SK-N-SH (cell line): ENCODE measurements around the gene COIL. TPM values are rescaled to one million over a fixed set of nuclear protein-coding genes. Genes with fewer than 3 reads are reported as not detected.

Source experiments
- CTCF ChIA-PET: fragments of 300-600, 350-600 bp; formaldehyde crosslinking; extraction: SDS; loops from one replicate; lab custom pipeline; 2021; lab: Yijun Ruan, JAX
- POLR2A ChIA-PET: fragments of 350-600 bp; sonication (Branson Sonifier 250); formaldehyde crosslinking; extraction: SDS; loops from one replicate; lab custom pipeline; 2020; ENCODE audit warnings: antibody characterized with exemption, inconsistent platforms; lab: Yijun Ruan, JAX
- DNase-seq: peaks from one replicate; pipeline ENCODE4 v3.0.0; 2012
- H2AFZ ChIP-seq: fragments of 200-600 bp; sonication (generic); 2 replicates; pipeline ENCODE4 v1.8.1; 2016; ENCODE audit warnings: antibody characterized with exemption, mild to moderate bottlenecking, low read depth
- H3F3A ChIP-seq: fragments of 200-600 bp; sonication (generic); replicated peaks from 2 replicates; pipeline ENCODE3; 2016; ENCODE audit warnings: antibody characterized with exemption, mild to moderate bottlenecking; ENCODE audit not compliant: insufficient read depth
- H3K27ac ChIP-seq, 2 experiments: fragments of 200-500 bp in 1 of 2; fragments of 200-600 bp in 1 of 2; sonication (Bioruptor generic) in 1 of 2; sonication (generic), shearing (Covaris generic) in 1 of 2; 2 replicates each; pipeline versions ENCODE4 v1.5.1 to v1.6.1; 2014 to 2016; ENCODE audit warnings: low read depth in 2 of 2, inconsistent platforms in 1 of 2, low read length in 1 of 2, mild to moderate bottlenecking in 1 of 2, mixed read lengths in 1 of 2
- H3K27me3 ChIP-seq: fragments of 200-600 bp; sonication (generic), shearing (Covaris generic); 2 replicates; pipeline ENCODE4 v1.6.1; 2016; ENCODE audit warnings: mixed run types; ENCODE audit not compliant: insufficient read depth
- H3K36me3 ChIP-seq, 2 experiments: fragments of 200-500 bp in 1 of 2; fragments of 200-600 bp in 1 of 2; sonication (Bioruptor generic) in 1 of 2; sonication (generic) in 1 of 2; replicated peaks in 1 of 2; 2 replicates each; pipeline versions ENCODE3 to v1.5.1; 2014 to 2016; ENCODE audit warnings: low read length in 1 of 2, mild to moderate bottlenecking in 1 of 2; ENCODE audit not compliant: insufficient read depth in 2 of 2, control insufficient read depth in 1 of 2
- H3K4me1 ChIP-seq, 2 experiments: fragments of 200-500 bp in 1 of 2; fragments of 200-600 bp in 1 of 2; sonication (Bioruptor generic) in 1 of 2; sonication (generic), shearing (Covaris generic) in 1 of 2; 2 replicates each; pipeline versions ENCODE4 v1.5.1 to v1.6.1; 2014 to 2016; ENCODE audit warnings: low read depth in 1 of 2, low read length in 1 of 2, mixed run types in 1 of 2; ENCODE audit not compliant: insufficient read depth in 2 of 2, control insufficient read depth in 1 of 2
- H3K4me2 ChIP-seq: fragments of 200-600 bp; sonication (generic), shearing (Covaris generic); 2 replicates; pipeline ENCODE4 v1.6.1; 2017; ENCODE audit warnings: mixed run types
- H3K4me3 ChIP-seq, 2 experiments: fragments of 200-500 bp in 1 of 2; fragments of 200-600 bp in 1 of 2; sonication (Bioruptor generic) in 1 of 2; sonication (generic), shearing (Covaris generic) in 1 of 2; 2 replicates each; pipeline versions ENCODE4 v1.5.1 to v1.8.1; 2014 to 2016; ENCODE audit warnings: low read depth in 2 of 2, inconsistent platforms in 1 of 2, low read length in 1 of 2, mild to moderate bottlenecking in 1 of 2, mixed read lengths in 1 of 2, moderate library complexity in 1 of 2
- H3K79me2 ChIP-seq: fragments of 200-600 bp; sonication (generic); 2 replicates; pipeline ENCODE4 v1.8.1; 2017; ENCODE audit warnings: mild to moderate bottlenecking; ENCODE audit not compliant: insufficient read depth
- H3K9ac ChIP-seq: fragments of 200-600 bp; sonication (generic); 2 replicates; pipeline ENCODE4 v1.6.1; 2017; ENCODE audit warnings: mixed run types
- H3K9me2 ChIP-seq: fragments of 200-600 bp; sonication (generic); 2 replicates; pipeline ENCODE4 v1.6.1; 2017; ENCODE audit warnings: mixed run types
- H3K9me3 ChIP-seq: fragments of 200-600 bp; sonication (generic); 2 replicates; pipeline ENCODE4 v1.6.1; 2017; ENCODE audit warnings: mixed run types, mild to moderate bottlenecking, moderate library complexity
- H4K20me1 ChIP-seq: fragments of 200-600 bp; sonication (generic); 2 replicates; pipeline ENCODE4 v1.6.1; 2017; ENCODE audit warnings: mild to moderate bottlenecking, mixed run types; ENCODE audit not compliant: insufficient read depth
- EP300 ChIP-seq, 2 experiments: IDR thresholded peaks; 2 replicates each; pipeline versions ENCODE4 v1.4.0 to v1.6.1; 2012; ENCODE audit warnings: borderline replicate concordance in 1 of 2, low read depth in 1 of 2, low read length in 1 of 2
- FOSL2 ChIP-seq: IDR thresholded peaks from 2 replicates; pipeline ENCODE4 v1.4.0; 2012; ENCODE audit warnings: low read depth, mild to moderate bottlenecking, moderate library complexity, borderline replicate concordance
- GABPA ChIP-seq: IDR thresholded peaks from 2 replicates; pipeline ENCODE4 v1.4.0; 2012; ENCODE audit warnings: low read depth, mild to moderate bottlenecking
- IRF3 ChIP-seq: fragments of 150-350 bp; IDR thresholded peaks from 2 replicates; pipeline ENCODE4 v1.6.1; 2016; ENCODE audit warnings: mild to moderate bottlenecking, low read depth, low read length
- MAX ChIP-seq: IDR thresholded peaks from 2 replicates; pipeline ENCODE4 v1.4.0; 2012; ENCODE audit warnings: low read depth
- MEF2A ChIP-seq: IDR thresholded peaks from 2 replicates; pipeline ENCODE4 v1.4.0; 2012; ENCODE audit warnings: low read depth, borderline replicate concordance
- NRF1 ChIP-seq: IDR thresholded peaks from 2 replicates; pipeline ENCODE4 v1.6.1; 2012; ENCODE audit warnings: low read depth, mild to moderate bottlenecking, low read length
- RAD21 ChIP-seq: IDR thresholded peaks from 2 replicates; pipeline ENCODE4 v1.6.1; 2012; ENCODE audit warnings: mild to moderate bottlenecking, low read length
- RFX5 ChIP-seq: IDR thresholded peaks from 2 replicates; pipeline ENCODE4 v1.6.1; 2012; ENCODE audit warnings: mild to moderate bottlenecking, improper control_type of control experiment, low read length
- RXRA ChIP-seq: IDR thresholded peaks from 2 replicates; pipeline ENCODE4 v1.4.0; 2012; ENCODE audit warnings: low read depth, mild to moderate bottlenecking, borderline replicate concordance
- TCF12 ChIP-seq: IDR thresholded peaks from 2 replicates; pipeline ENCODE4 v1.4.0; 2012
- USF2 ChIP-seq: fragments of 150-350 bp; IDR thresholded peaks from 2 replicates; pipeline ENCODE4 v1.6.1; 2017; ENCODE audit warnings: antibody characterized with exemption, low read length, low read depth, borderline replicate concordance
- ZBTB33 ChIP-seq: IDR thresholded peaks from 2 replicates; pipeline ENCODE4 v1.4.0; 2012; ENCODE audit warnings: low read depth, borderline replicate concordance
- WGBS: methylation state at CpG from one replicate; pipeline ENCODE4 v1.1.6; 2017; ENCODE audit warnings: low lambda C conversion rate; 5-methylcytosine and 5-hydroxymethylcytosine counted together
- polyA plus RNA-seq, 3 experiments: library from polyadenylated mRNA; depleted of rRNA; stranded (reverse); fragments of >200 nt; gene quantifications; 2 replicates each; pipeline ENCODE4 v1.2.3, GENCODE V29; 2012

The COIL gene
- polyA plus RNA-seq, 1 of the 3 experiments (the other 2 are of a cell fraction): 3.9 TPM

GRCh38 chr17:57001541-57001940, 40.7 kb upstream of the COIL start (continued):
- no peak for TF ChIP-seq ZBTB33
- no peak for TF ChIP-seq RXRA
- TF ChIP-seq EP300 (IDR thresholded peaks at IDR 0.05; ENCODE audit: borderline replicate concordance in 1 of 2, low read depth in 1 of 2, low read length in 1 of 2): no peak
- TF ChIP-seq, all 33 proteins: peak for 0

- Histone ChIP-seq H3K4me3 (no peak overlapping the region), H3K4me1 (no peaks in the 10 kb centered on the region), H2AFZ (no peak overlapping the region), H3K36me3 (peaks cover 5 to 12% of the 10 kb centered on the region in 2 experiments), H3K4me2 (no peak overlapping the region), H3K9me2 (no peaks in the 10 kb centered on the region), H4K20me1 (no peaks in the 10 kb centered on the region), H3K9me3 (no peaks in the 10 kb centered on the region), H3F3A (no peaks in the 10 kb centered on the region), H3K27me3 (no peaks in the 10 kb centered on the region), H3K9ac (no peak overlapping the region), H3K27ac (no peak overlapping the region), H3K79me2 (no peaks in the 10 kb centered on the region)
- no peak for DNase-seq
- ChIA-PET POLR2A (no interaction called here), CTCF (interaction anchor here (0.5 to 5.6 kb wide), 3 partner anchors 14 to 1758 kb away, joined by 3 to 44 read pairs (median 5); partner anchors contain the start of genes COIL and PPM1E)
- no peak for TF ChIP-seq TCF12
- no peak for TF ChIP-seq IRF3
- TF ChIP-seq ZBTB33: no peak
- no peak for TF ChIP-seq RAD21
- no peak for TF ChIP-seq NRF1
- no peak for TF ChIP-seq GABPA
- TF ChIP-seq FOSL2: no peak
- TF ChIP-seq RFX5: no peak
- TF ChIP-seq MEF2A: no peak
- TF ChIP-seq USF2: no peak
- TF ChIP-seq MAX: no peak
- TF ChIP-seq, all 33 proteins: peak for 0
- WGBS: 99% methylated on average over 2 of the region's 2 CpGs
Measured at GRCh38 chr17:56997313-56997712, 36.5 kb upstream of the COIL start.
